ENCODE data around the gene PTPRG. TPM values are rescaled to one million over a fixed set of nuclear protein-coding genes. Genes with fewer than 3 reads are reported as not detected.

The PTPRG gene
- total RNA-seq, 1 donor from 2014 or later = 25.2 TPM

- DNase-seq (ENCODE audit: low read depth) = no peak
- no peak for TF ChIP-seq CTCF (IDR thresholded peaks at IDR 0.05; ENCODE audit: insufficient read depth, low read length, poor library complexity, severe bottlenecking)
- no peaks in the 10 kb centered on the region for H3K27me3 ChIP-seq (ENCODE audit: control insufficient read depth, insufficient read depth, low read length)
- no peaks in the 10 kb centered on the region for H3K36me3 ChIP-seq (ENCODE audit: control insufficient read depth, insufficient read depth, low read length)
- H3K4me3 ChIP-seq (ENCODE audit: low read depth, low read length) = no peak overlapping the region
Observed at GRCh38 chr3:62159056-62159708, 597.8 kb downstream of the PTPRG start.

GRCh38 chr3:62159709-62160092, 598.3 kb downstream of the PTPRG start:
- no peaks in the 10 kb centered on the region for H3K36me3 ChIP-seq (ENCODE audit: control insufficient read depth, insufficient read depth, low read length)
- DNase-seq (ENCODE audit: low read depth) = no peak
- H3K27me3 ChIP-seq (ENCODE audit: control insufficient read depth, insufficient read depth, low read length) = no peaks in the 10 kb centered on the region
- no peak for TF ChIP-seq CTCF (IDR thresholded peaks at IDR 0.05; ENCODE audit: insufficient read depth, low read length, poor library complexity, severe bottlenecking)
- no peak overlapping the region for H3K4me3 ChIP-seq (ENCODE audit: low read depth, low read length)

- Histone ChIP-seq H3K36me3 (ENCODE audit: control insufficient read depth, insufficient read depth, low read length) (no peaks in the 10 kb centered on the region), H3K4me3 (ENCODE audit: low read depth, low read length) (no peak overlapping the region), H3K27me3 (ENCODE audit: control insufficient read depth, insufficient read depth, low read length) (no peaks in the 10 kb centered on the region)
- no peak for TF ChIP-seq CTCF (IDR thresholded peaks at IDR 0.05; ENCODE audit: insufficient read depth, low read length, poor library complexity, severe bottlenecking)
- no peak for DNase-seq (ENCODE audit: low read depth)
Observed at GRCh38 chr3:62161371-62161770, 600.0 kb downstream of the PTPRG start.

GRCh38 chr3:62164196-62164595, 602.8 kb downstream of the PTPRG start:
- DNase-seq (ENCODE audit: low read depth) = no peak
- TF ChIP-seq CTCF (IDR thresholded peaks at IDR 0.05; ENCODE audit: insufficient read depth, low read length, poor library complexity, severe bottlenecking) = no peak
- Histone ChIP-seq H3K36me3 (ENCODE audit: control insufficient read depth, insufficient read depth, low read length) (no peaks in the 10 kb centered on the region), H3K27me3 (ENCODE audit: control insufficient read depth, insufficient read depth, low read length) (no peaks in the 10 kb centered on the region), H3K4me3 (ENCODE audit: low read depth, low read length) (no peak overlapping the region)

GRCh38 chr3:62164746-62165145, 603.4 kb downstream of the PTPRG start:
- no peaks in the 10 kb centered on the region for H3K36me3 ChIP-seq (ENCODE audit: control insufficient read depth, insufficient read depth, low read length)
- no peak for DNase-seq (ENCODE audit: low read depth)
- H3K4me3 ChIP-seq (ENCODE audit: low read depth, low read length) = no peak overlapping the region
- H3K27me3 ChIP-seq (ENCODE audit: control insufficient read depth, insufficient read depth, low read length) = no peaks in the 10 kb centered on the region
- TF ChIP-seq CTCF (IDR thresholded peaks at IDR 0.05; ENCODE audit: insufficient read depth, low read length, poor library complexity, severe bottlenecking) = no peak
